ENCODE results near the gene TMEM63C.

Gene TMEM63C

GRCh38 chr14:77248666-77249065 lies 67.1 kb downstream of the TMEM63C start:
- Histone ChIP-seq H3K79me2 (ENCODE audit: control insufficient read depth, insufficient read depth, low read length, poor library complexity) (no peaks in the 10 kb centered on the region), H3K27ac (ENCODE audit: low read depth, low read length) (no peak overlapping the region), H2BK5ac (ENCODE audit: low read depth, low read length, poor library complexity) (no peak overlapping the region), H4K8ac (ENCODE audit: low read depth, low read length) (no peak overlapping the region), H3K4me1 (ENCODE audit: control insufficient read depth in 1 of 2, insufficient read depth in 2 of 2, low read length in 2 of 2) (no peaks in the 10 kb centered on the region), H4K12ac (ENCODE audit: low read depth, low read length) (no peak overlapping the region), H3K27me3 (ENCODE audit: insufficient read depth, low read length) (peaks cover 2% of the 10 kb centered on the region), H3K4me3 (ENCODE audit: low read depth, low read length) (no peak overlapping the region), H2AFZ (ENCODE audit: insufficient read depth, low read length, poor library complexity) (no peak overlapping the region), H2BK12ac (ENCODE audit: low read length) (no peak overlapping the region), H2BK120ac (ENCODE audit: insufficient read depth, low read length, poor library complexity) (no peak overlapping the region), H3K18ac (ENCODE audit: low read length) (no peak overlapping the region), H3K14ac (ENCODE audit: low read length) (no peak overlapping the region), H3K9me3 (ENCODE audit: insufficient read depth, low read depth, low read length) (peaks cover under 1% of the 10 kb centered on the region), H3K23ac (ENCODE audit: low read length) (no peak overlapping the region), H3K4ac (ENCODE audit: low read depth, low read length) (no peak overlapping the region), H4K91ac (ENCODE audit: low read depth, low read length) (no peak overlapping the region), H3K9ac (ENCODE audit: low read length) (no peak overlapping the region), H2AK5ac (ENCODE audit: low read length) (no peak overlapping the region), H3K4me2 (ENCODE audit: low read length) (no peak overlapping the region), H3K36me3 (ENCODE audit: control insufficient read depth in 1 of 2, insufficient read depth in 2 of 2, low read length in 2 of 2) (no peaks in the 10 kb centered on the region), H3K79me1 (ENCODE audit: low read length) (no peaks in the 10 kb centered on the region)
- DNase-seq = no peak
- WGBS (ENCODE audit: extremely low coverage, insufficient coverage, insufficient read length) = no CpG with 5 or more reads among the region's 7 CpGs

- Histone ChIP-seq H3K4me1 (ENCODE audit: control insufficient read depth in 1 of 2, insufficient read depth in 2 of 2, low read length in 2 of 2) (no peaks in the 10 kb centered on the region), H2AFZ (ENCODE audit: insufficient read depth, low read length, poor library complexity) (no peak overlapping the region), H3K27me3 (ENCODE audit: insufficient read depth, low read length) (peaks cover 2% of the 10 kb centered on the region), H3K27ac (ENCODE audit: low read depth, low read length) (no peak overlapping the region), H3K36me3 (ENCODE audit: control insufficient read depth in 1 of 2, insufficient read depth in 2 of 2, low read length in 2 of 2) (no peaks in the 10 kb centered on the region), H4K8ac (ENCODE audit: low read depth, low read length) (no peak overlapping the region), H4K12ac (ENCODE audit: low read depth, low read length) (no peak overlapping the region), H3K18ac (ENCODE audit: low read length) (no peak overlapping the region), H3K4me2 (ENCODE audit: low read length) (no peak overlapping the region), H2AK5ac (ENCODE audit: low read length) (no peak overlapping the region), H4K91ac (ENCODE audit: low read depth, low read length) (no peak overlapping the region), H2BK5ac (ENCODE audit: low read depth, low read length, poor library complexity) (no peak overlapping the region), H2BK12ac (ENCODE audit: low read length) (no peak overlapping the region), H3K9me3 (ENCODE audit: insufficient read depth, low read depth, low read length) (no peaks in the 10 kb centered on the region), H3K14ac (ENCODE audit: low read length) (no peak overlapping the region), H3K79me1 (ENCODE audit: low read length) (no peaks in the 10 kb centered on the region), H2BK120ac (ENCODE audit: insufficient read depth, low read length, poor library complexity) (no peak overlapping the region), H3K79me2 (ENCODE audit: control insufficient read depth, insufficient read depth, low read length, poor library complexity) (no peaks in the 10 kb centered on the region), H3K23ac (ENCODE audit: low read length) (no peak overlapping the region), H3K4ac (ENCODE audit: low read depth, low read length) (no peak overlapping the region), H3K9ac (ENCODE audit: low read length) (no peak overlapping the region), H3K4me3 (ENCODE audit: low read depth, low read length) (no peak overlapping the region)
- WGBS (ENCODE audit: extremely low coverage, insufficient coverage, insufficient read length) = no CpG with 5 or more reads among the region's 7 CpGs
- DNase-seq = no peak
Measured at GRCh38 chr14:77249286-77249685, 67.7 kb downstream of the TMEM63C start.

GRCh38 chr14:77250927-77251326 lies 69.3 kb downstream of the TMEM63C start:
- Histone ChIP-seq H3K9ac (ENCODE audit: low read length) (no peak overlapping the region), H3K4me1 (ENCODE audit: control insufficient read depth in 1 of 2, insufficient read depth in 2 of 2, low read length in 2 of 2) (no peaks in the 10 kb centered on the region), H4K91ac (ENCODE audit: low read depth, low read length) (no peak overlapping the region), H3K79me2 (ENCODE audit: control insufficient read depth, insufficient read depth, low read length, poor library complexity) (no peaks in the 10 kb centered on the region), H3K4me2 (ENCODE audit: low read length) (no peak overlapping the region), H3K9me3 (ENCODE audit: insufficient read depth, low read depth, low read length) (no peaks in the 10 kb centered on the region), H4K8ac (ENCODE audit: low read depth, low read length) (no peak overlapping the region), H2AFZ (ENCODE audit: insufficient read depth, low read length, poor library complexity) (no peak overlapping the region), H3K4me3 (ENCODE audit: low read depth, low read length) (no peak overlapping the region), H3K79me1 (ENCODE audit: low read length) (no peaks in the 10 kb centered on the region), H3K4ac (ENCODE audit: low read depth, low read length) (no peak overlapping the region), H3K23ac (ENCODE audit: low read length) (no peak overlapping the region), H3K27ac (ENCODE audit: low read depth, low read length) (no peak overlapping the region), H2BK12ac (ENCODE audit: low read length) (no peak overlapping the region), H3K27me3 (ENCODE audit: insufficient read depth, low read length) (peaks cover 2% of the 10 kb centered on the region), H2BK120ac (ENCODE audit: insufficient read depth, low read length, poor library complexity) (no peak overlapping the region), H3K18ac (ENCODE audit: low read length) (no peak overlapping the region), H3K14ac (ENCODE audit: low read length) (no peak overlapping the region), H3K36me3 (ENCODE audit: control insufficient read depth in 1 of 2, insufficient read depth in 2 of 2, low read length in 2 of 2) (no peaks in the 10 kb centered on the region), H2AK5ac (ENCODE audit: low read length) (no peak overlapping the region), H4K12ac (ENCODE audit: low read depth, low read length) (no peak overlapping the region), H2BK5ac (ENCODE audit: low read depth, low read length, poor library complexity) (no peak overlapping the region)
- WGBS (ENCODE audit: extremely low coverage, insufficient coverage, insufficient read length) = no CpG with 5 or more reads among the region's 6 CpGs
- no peak for DNase-seq

GRCh38 chr14:77251870-77252269 lies 70.3 kb downstream of the TMEM63C start:
- H4K12ac ChIP-seq (ENCODE audit: low read depth, low read length) = no peak overlapping the region
- H3K36me3 ChIP-seq (ENCODE audit: control insufficient read depth in 1 of 2, insufficient read depth in 2 of 2, low read length in 2 of 2) = no peaks in the 10 kb centered on the region
- DNase-seq = no peak
- H3K9ac ChIP-seq (ENCODE audit: low read length) = no peak overlapping the region
- no peak overlapping the region for H2BK5ac ChIP-seq (ENCODE audit: low read depth, low read length, poor library complexity)
- no peak overlapping the region for H2AK5ac ChIP-seq (ENCODE audit: low read length)
- no peaks in the 10 kb centered on the region for H3K27me3 ChIP-seq (ENCODE audit: insufficient read depth, low read length)
- H2AFZ ChIP-seq (ENCODE audit: insufficient read depth, low read length, poor library complexity) = no peak overlapping the region
- H3K4me3 ChIP-seq (ENCODE audit: low read depth, low read length) = no peak overlapping the region
- H3K23ac ChIP-seq (ENCODE audit: low read length) = no peak overlapping the region
- no peak overlapping the region for H2BK120ac ChIP-seq (ENCODE audit: insufficient read depth, low read length, poor library complexity)
- H3K9me3 ChIP-seq (ENCODE audit: insufficient read depth, low read depth, low read length) = no peaks in the 10 kb centered on the region
- no peak overlapping the region for H3K14ac ChIP-seq (ENCODE audit: low read length)
- H4K8ac ChIP-seq (ENCODE audit: low read depth, low read length) = no peak overlapping the region
- H2BK12ac ChIP-seq (ENCODE audit: low read length) = no peak overlapping the region
- H3K79me1 ChIP-seq (ENCODE audit: low read length) = no peaks in the 10 kb centered on the region
- no CpG with 5 or more reads among the region's 11 CpGs for WGBS (ENCODE audit: extremely low coverage, insufficient coverage, insufficient read length)
- no peak overlapping the region for H3K4ac ChIP-seq (ENCODE audit: low read depth, low read length)
- no peak overlapping the region for H3K27ac ChIP-seq (ENCODE audit: low read depth, low read length)
- H3K18ac ChIP-seq (ENCODE audit: low read length) = no peak overlapping the region
- no peak overlapping the region for H4K91ac ChIP-seq (ENCODE audit: low read depth, low read length)
- H3K4me1 ChIP-seq (ENCODE audit: control insufficient read depth in 1 of 2, insufficient read depth in 2 of 2, low read length in 2 of 2) = no peaks in the 10 kb centered on the region
- no peak overlapping the region for H3K4me2 ChIP-seq (ENCODE audit: low read length)
- no peaks in the 10 kb centered on the region for H3K79me2 ChIP-seq (ENCODE audit: control insufficient read depth, insufficient read depth, low read length, poor library complexity)

All from trophoblast cell (in vitro differentiated cells and primary cell).